ENCODE measurements around the gene BMP7. TPM values are rescaled to one million over a fixed set of nuclear protein-coding genes. Genes with fewer than 3 reads are reported as not detected.

Gene BMP7
- total and polyA plus RNA-seq, 2 experiments from 2014 or later, result not detected

DNA sequence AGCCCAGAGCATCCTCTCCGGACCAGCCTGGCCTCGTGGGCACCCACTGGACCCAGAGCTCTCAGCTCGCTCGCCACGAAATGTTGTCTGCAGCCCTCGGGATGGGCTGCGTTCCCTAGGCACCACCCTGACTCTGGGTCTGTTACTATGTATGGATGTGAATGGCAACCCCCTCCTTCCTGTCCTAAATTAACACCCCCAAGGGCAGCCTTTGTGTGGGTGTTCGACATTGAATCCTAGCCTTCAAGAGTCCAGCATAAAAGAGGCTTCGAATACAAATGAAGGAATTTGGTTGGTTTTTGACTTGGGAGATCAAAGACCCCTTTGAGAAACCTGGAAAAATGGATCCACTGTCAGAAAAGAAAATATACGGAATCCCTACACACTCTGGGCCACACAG, 86.1 kb downstream of the BMP7 start:
- WGBS, 2 experiments (ENCODE audit: low coverage in 1 of 2, low lambda C conversion rate in 2 of 2, missing lambda C conversion rate in 2 of 2), result 83 to 84% methylated on average over 10 of the region's 10 CpGs
- TF ChIP-seq EZH2phosphoT487 (IDR thresholded peaks at IDR 0.05; ENCODE audit: insufficient read depth, low read depth) (no peak), EZH2 (IDR thresholded peaks at IDR 0.05; ENCODE audit: insufficient read depth, poor library complexity, severe bottlenecking) (no peak)
- H2AFZ ChIP-seq, result no peak overlapping the region

DNA sequence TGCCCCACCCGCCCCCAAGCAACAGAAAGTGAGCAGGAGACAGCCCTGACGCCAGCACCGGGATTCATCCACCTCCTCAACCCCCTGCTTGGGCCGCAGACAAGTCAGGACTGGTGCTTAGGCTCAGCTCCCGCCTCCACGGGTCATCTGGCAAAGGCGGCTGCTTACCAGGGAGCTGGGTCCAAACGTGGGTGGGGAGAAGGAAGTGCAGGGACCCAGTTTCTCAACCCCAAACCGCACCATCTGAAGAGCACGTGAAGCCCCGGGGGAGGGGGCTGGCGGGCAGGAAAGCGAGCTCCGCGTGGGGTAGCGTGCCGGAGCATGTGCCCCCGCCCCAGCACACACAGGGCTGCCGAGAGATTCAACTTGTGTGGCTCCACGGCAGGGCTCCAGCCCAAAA, 87.2 kb downstream of the BMP7 start:
- peak; percentile 47 for DNase-seq

More for the DNA sequence above, 86.1 kb downstream of the BMP7 start:
- no peak for DNase-seq
- in situ Hi-C loops (cut with MboI), result no loop called here
- Histone ChIP-seq H3K9ac (no peak overlapping the region), H3K4me2 (ENCODE audit: unreplicated experiment) (no peak overlapping the region), H3F3A (ENCODE audit: insufficient read depth) (no peaks in the 10 kb centered on the region), H3K9me2 (ENCODE audit: insufficient read depth) (no peaks in the 10 kb centered on the region), H3K36me3 (ENCODE audit: low read depth) (no peaks in the 10 kb centered on the region), H3K27ac (no peak overlapping the region), H3K79me2 (ENCODE audit: insufficient read depth) (no peaks in the 10 kb centered on the region), H3K9me3 (ENCODE audit: low read depth) (no peaks in the 10 kb centered on the region), H3K4me1 (ENCODE audit: insufficient read depth) (no peaks in the 10 kb centered on the region), H4K20me1 (ENCODE audit: insufficient read depth) (no peaks in the 10 kb centered on the region), H3K4me3 (no peak overlapping the region), H3K27me3 (replicated peaks; ENCODE audit: insufficient read depth) (peaks cover 12% of the 10 kb centered on the region)

DNA sequence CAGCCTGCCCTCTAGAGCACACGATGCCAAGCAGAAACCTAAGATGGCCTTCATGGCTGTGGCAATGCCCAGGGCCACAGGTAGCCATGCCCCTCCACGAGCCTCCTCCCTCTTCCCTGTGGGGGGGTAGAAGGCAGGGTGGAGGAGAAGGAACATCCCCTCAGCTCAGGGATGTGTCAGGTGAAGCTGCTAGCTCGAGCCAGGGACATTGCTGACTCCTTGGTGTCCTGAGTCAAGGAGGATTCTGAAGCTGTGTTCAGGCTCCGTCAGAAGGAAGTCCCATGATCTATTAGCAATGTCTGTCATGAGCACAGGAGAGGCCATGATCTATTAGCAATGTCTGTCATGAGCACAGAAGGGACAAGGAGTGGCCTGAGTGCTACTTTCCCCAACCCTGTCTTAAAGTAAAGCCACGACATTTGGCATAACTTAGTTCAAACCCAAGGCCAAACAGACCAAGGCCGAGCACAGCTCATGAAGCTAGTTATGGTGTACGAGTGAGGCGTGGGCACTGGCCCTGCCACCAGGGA, 87.8 kb downstream of the BMP7 start:
- H3K27me3 ChIP-seq (replicated peaks; ENCODE audit: insufficient read depth), result peaks cover 6% of the 10 kb centered on the region
- no peaks in the 10 kb centered on the region for H3K36me3 ChIP-seq (ENCODE audit: low read depth)
- 87 to 92% methylated on average over 8 of the region's 8 CpGs for WGBS, 2 experiments (ENCODE audit: low coverage in 1 of 2, low lambda C conversion rate in 2 of 2, missing lambda C conversion rate in 2 of 2)
- H3K4me2 ChIP-seq (ENCODE audit: unreplicated experiment), result no peak overlapping the region
- H4K20me1 ChIP-seq (ENCODE audit: insufficient read depth), result no peaks in the 10 kb centered on the region
- H3K27ac ChIP-seq, result no peak overlapping the region
- H3K79me2 ChIP-seq (ENCODE audit: insufficient read depth), result no peaks in the 10 kb centered on the region
- no peak overlapping the region for H3K9ac ChIP-seq
- in situ Hi-C loops (cut with MboI), result no loop called here
- H3K4me1 ChIP-seq (ENCODE audit: insufficient read depth), result no peaks in the 10 kb centered on the region
- no peaks in the 10 kb centered on the region for H3K9me3 ChIP-seq (ENCODE audit: low read depth)
- no peak overlapping the region for H2AFZ ChIP-seq
- H3K4me3 ChIP-seq, result no peak overlapping the region
- no peak for DNase-seq
- no peaks in the 10 kb centered on the region for H3F3A ChIP-seq (ENCODE audit: insufficient read depth)
- H3K9me2 ChIP-seq (ENCODE audit: insufficient read depth), result no peaks in the 10 kb centered on the region
- TF ChIP-seq EZH2phosphoT487 (IDR thresholded peaks at IDR 0.05; ENCODE audit: insufficient read depth, low read depth) (no peak), EZH2 (IDR thresholded peaks at IDR 0.05; ENCODE audit: insufficient read depth, poor library complexity, severe bottlenecking) (no peak)

More for the DNA sequence above, 87.2 kb downstream of the BMP7 start:
- H3K27me3 ChIP-seq (replicated peaks; ENCODE audit: insufficient read depth), result peaks cover 4% of the 10 kb centered on the region
- H3K9me2 ChIP-seq (ENCODE audit: insufficient read depth), result no peaks in the 10 kb centered on the region
- H3K4me2 ChIP-seq (ENCODE audit: unreplicated experiment), result no peak overlapping the region
- H3K4me3 ChIP-seq, result no peak overlapping the region
- H3K27ac ChIP-seq, result no peak overlapping the region
- H3F3A ChIP-seq (ENCODE audit: insufficient read depth), result no peaks in the 10 kb centered on the region
- no peaks in the 10 kb centered on the region for H3K36me3 ChIP-seq (ENCODE audit: low read depth)
- no peaks in the 10 kb centered on the region for H3K79me2 ChIP-seq (ENCODE audit: insufficient read depth)
- WGBS, 2 experiments (ENCODE audit: low coverage in 1 of 2, low lambda C conversion rate in 2 of 2, missing lambda C conversion rate in 2 of 2), result 7 to 16% methylated on average over 16 to 20 of the region's 20 CpGs
- TF ChIP-seq EZH2phosphoT487 (IDR thresholded peaks at IDR 0.05; ENCODE audit: insufficient read depth, low read depth), result no peak
- no peak for TF ChIP-seq EZH2 (IDR thresholded peaks at IDR 0.05; ENCODE audit: insufficient read depth, poor library complexity, severe bottlenecking)
- H3K4me1 ChIP-seq (ENCODE audit: insufficient read depth), result no peaks in the 10 kb centered on the region
- peak overlapping the region; percentile 57 for H2AFZ ChIP-seq
- no peaks in the 10 kb centered on the region for H3K9me3 ChIP-seq (ENCODE audit: low read depth)
- in situ Hi-C loops (cut with MboI), result no loop called here
- no peaks in the 10 kb centered on the region for H4K20me1 ChIP-seq (ENCODE audit: insufficient read depth)
- no peak overlapping the region for H3K9ac ChIP-seq

DNA sequence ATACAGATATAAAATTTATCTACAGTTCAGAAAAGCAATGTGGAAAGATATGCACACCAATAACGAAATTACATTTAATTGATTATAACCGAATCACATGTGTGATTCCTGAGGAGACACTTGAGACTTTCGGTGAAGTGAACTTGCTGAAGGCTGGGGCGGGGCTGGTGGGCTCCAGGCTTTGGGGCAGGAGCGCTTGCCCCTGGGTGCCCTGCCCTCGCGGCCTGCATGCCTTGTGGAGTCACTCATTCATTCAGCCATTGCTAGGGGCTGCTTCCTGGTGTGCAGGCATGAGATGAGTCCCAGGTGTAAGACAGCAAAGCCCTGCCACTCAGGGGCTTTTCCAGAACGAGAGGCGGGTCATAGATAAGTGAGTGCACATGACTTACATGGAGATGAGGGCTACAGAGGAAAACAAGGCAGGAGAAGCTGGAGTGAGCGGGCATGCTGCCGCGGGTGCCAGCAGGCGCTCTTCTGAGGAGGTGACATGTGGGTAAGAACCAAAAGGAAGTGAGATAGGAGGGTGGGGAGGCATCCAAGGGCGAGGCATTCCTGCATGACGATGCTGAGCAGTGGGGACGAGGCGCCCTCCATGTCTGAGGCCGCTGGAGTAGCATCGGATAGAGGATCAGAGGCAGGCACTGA, 88.7 kb downstream of the BMP7 start:
- Histone ChIP-seq H3K9ac (no peak overlapping the region), H3K27ac (no peak overlapping the region), H3F3A (ENCODE audit: insufficient read depth) (no peaks in the 10 kb centered on the region), H3K27me3 (replicated peaks; ENCODE audit: insufficient read depth) (peaks cover 4% of the 10 kb centered on the region), H3K4me2 (ENCODE audit: unreplicated experiment) (no peak overlapping the region), H3K79me2 (ENCODE audit: insufficient read depth) (no peaks in the 10 kb centered on the region), H3K9me3 (ENCODE audit: low read depth) (no peaks in the 10 kb centered on the region), H3K36me3 (ENCODE audit: low read depth) (no peaks in the 10 kb centered on the region), H4K20me1 (ENCODE audit: insufficient read depth) (no peaks in the 10 kb centered on the region), H2AFZ (no peak overlapping the region), H3K4me3 (no peak overlapping the region), H3K9me2 (ENCODE audit: insufficient read depth) (no peaks in the 10 kb centered on the region), H3K4me1 (ENCODE audit: insufficient read depth) (no peaks in the 10 kb centered on the region)
- in situ Hi-C loops (cut with MboI), result no loop called here
- no peak for TF ChIP-seq EZH2phosphoT487 (IDR thresholded peaks at IDR 0.05; ENCODE audit: insufficient read depth, low read depth)
- no peak for TF ChIP-seq EZH2 (IDR thresholded peaks at IDR 0.05; ENCODE audit: insufficient read depth, poor library complexity, severe bottlenecking)
- DNase-seq, result no peak
- 90 to 93% methylated on average over 19 of the region's 19 CpGs for WGBS, 2 experiments (ENCODE audit: low coverage in 1 of 2, low lambda C conversion rate in 2 of 2, missing lambda C conversion rate in 2 of 2)
